ENCODE data around the gene STX3.

The STX3 gene

GRCh38 chr11:59754859-59755700, at the start of gene STX3:
Gene STX3, plus strand, starts transcription at chr11:59755376. Its CDS starts 230 bp downstream, at chr11:59755606.
- DNase-seq: peak; percentile 57

- DNase-seq: no peak
Measured at GRCh38 chr11:59706518-59707285, 48.5 kb upstream of the STX3 start.

- no peak for DNase-seq
Measured at GRCh38 chr11:59707371-59707770, 47.8 kb upstream of the STX3 start.

- DNase-seq: no peak
Measured at GRCh38 chr11:59708537-59708936, 46.6 kb upstream of the STX3 start.

- DNase-seq: no peak
Measured at GRCh38 chr11:59710136-59710847, 44.9 kb upstream of the STX3 start.

- no peak for DNase-seq
Measured at GRCh38 chr11:59713745-59714144, 41.4 kb upstream of the STX3 start, which contains the start of gene OR10V1. Gene OR10V1, minus strand, starts transcription at chr11:59713845. Its CDS starts 0 bp downstream, at chr11:59713845.

- DNase-seq: no peak
Measured at GRCh38 chr11:59716051-59716450, 39.1 kb upstream of the STX3 start.

- no peak for DNase-seq
Measured at GRCh38 chr11:59719556-59719955, 35.6 kb upstream of the STX3 start.

GRCh38 chr11:59724066-59724465, 31.1 kb upstream of the STX3 start:
- DNase-seq: no peak

- no peak for DNase-seq
Measured at GRCh38 chr11:59727426-59727825, 27.8 kb upstream of the STX3 start.

- DNase-seq: no peak
Measured at GRCh38 chr11:59728154-59728553, 27.0 kb upstream of the STX3 start.

- no peak for DNase-seq
Measured at GRCh38 chr11:59728913-59729312, 26.3 kb upstream of the STX3 start.

- no peak for DNase-seq
Measured at GRCh38 chr11:59729834-59730233, 25.3 kb upstream of the STX3 start.

- no peak for DNase-seq
Measured at GRCh38 chr11:59730896-59731565, 24.1 kb upstream of the STX3 start.

GRCh38 chr11:59746111-59746510, 9.1 kb upstream of the STX3 start:
- no peak for DNase-seq

GRCh38 chr11:59753650-59754493, 1.3 kb upstream of the STX3 start:
- peak; percentile 74 for DNase-seq

GRCh38 chr11:59754494-59754858, 700 bp upstream of the STX3 start:
- DNase-seq: no peak

GRCh38 chr11:59755701-59756557, 753 bp downstream of the STX3 start:
- peak; percentile 38 for DNase-seq

- DNase-seq: no peak
Measured at GRCh38 chr11:59756558-59756840, 1.3 kb downstream of the STX3 start.

GRCh38 chr11:59756845-59757244, 1.7 kb downstream of the STX3 start:
- no peak for DNase-seq

- no peak for DNase-seq
Measured at GRCh38 chr11:59758401-59759037, 3.3 kb downstream of the STX3 start.

Measured in activated T-cell treated with anti-CD3 and anti-CD28 coated beads for 4 hours (primary cell).